ENCODE data around the gene RFTN1.

The RFTN1 gene

GRCh38 chr3:16477521-16477920 is 36.0 kb downstream of the RFTN1 start:
- WGBS, 2 donors (ENCODE audit: extremely low coverage in 2 of 2, insufficient read length in 2 of 2, insufficient replicate concordance in 1 of 2), result no CpG with 5 or more reads among the region's 3 CpGs
- Histone ChIP-seq H3K4me1 (ENCODE audit: control insufficient read depth in 2 of 2, insufficient read depth in 1 of 2, low read depth in 1 of 2, low read length in 2 of 2) (peaks cover 2 to 10% of the 10 kb centered on the region in 2 donors), H2BK5ac (ENCODE audit: low read length) (no peak overlapping the region), H3K9me3 (replicated peaks in 1 of 2; ENCODE audit: control insufficient read depth in 2 of 2, insufficient read depth in 1 of 2, low read depth in 1 of 2, low read length in 2 of 2) (no peaks in the 10 kb centered on the region), H3K27ac (replicated peaks; ENCODE audit: low read length) (no peak overlapping the region), H2AK5ac (ENCODE audit: low read depth, low read length) (no peak overlapping the region), H3K27me3 (ENCODE audit: control insufficient read depth in 3 of 3, insufficient read depth in 3 of 3, low read depth in 1 of 3, low read length in 3 of 3) (no peaks in the 10 kb centered on the region), H3K9ac (ENCODE audit: low read depth, low read length, poor library complexity) (no peak overlapping the region), H2BK15ac (ENCODE audit: low read length) (no peak overlapping the region), H3K4ac (ENCODE audit: low read length) (no peak overlapping the region), H3K36me3 (replicated peaks in 1 of 2; ENCODE audit: control insufficient read depth in 2 of 2, insufficient read depth in 2 of 2, low read length in 2 of 2) (no peaks in the 10 kb centered on the region), H3K4me3 (ENCODE audit: low read length in 2 of 2) (no peak overlapping the region), H2BK120ac (ENCODE audit: low read depth, low read length) (no peak overlapping the region), H3K18ac (ENCODE audit: low read length) (no peak overlapping the region), H3K23ac (ENCODE audit: low read depth, low read length, poor library complexity) (no peak overlapping the region), H4K91ac (ENCODE audit: low read depth, low read length, poor library complexity) (no peak overlapping the region), H2AFZ (ENCODE audit: low read length) (no peak overlapping the region), H4K8ac (ENCODE audit: low read depth, low read length) (no peak overlapping the region), H2BK12ac (ENCODE audit: low read length) (no peak overlapping the region), H3K14ac (ENCODE audit: low read length) (no peak overlapping the region), H3K4me2 (ENCODE audit: insufficient read depth, low read length, poor library complexity, severe bottlenecking) (no peak overlapping the region), H3K79me1 (ENCODE audit: low read depth, low read length) (no peaks in the 10 kb centered on the region)
- no peak for DNase-seq (ENCODE audit: low spot score)

- H3K36me3 ChIP-seq (replicated peaks in 1 of 2; ENCODE audit: control insufficient read depth in 2 of 2, insufficient read depth in 2 of 2, low read length in 2 of 2), result no peaks in the 10 kb centered on the region
- no peak overlapping the region for H3K27ac ChIP-seq (replicated peaks; ENCODE audit: low read length)
- H2AK5ac ChIP-seq (ENCODE audit: low read depth, low read length), result no peak overlapping the region
- no peak overlapping the region for H3K4ac ChIP-seq (ENCODE audit: low read length)
- no peaks in the 10 kb centered on the region for H3K27me3 ChIP-seq (ENCODE audit: control insufficient read depth in 3 of 3, insufficient read depth in 3 of 3, low read depth in 1 of 3, low read length in 3 of 3)
- H3K23ac ChIP-seq (ENCODE audit: low read depth, low read length, poor library complexity), result no peak overlapping the region
- H3K4me1 ChIP-seq (ENCODE audit: control insufficient read depth in 2 of 2, insufficient read depth in 1 of 2, low read depth in 1 of 2, low read length in 2 of 2), result peaks cover 2 to 9% of the 10 kb centered on the region in 2 donors
- no peaks in the 10 kb centered on the region for H3K79me1 ChIP-seq (ENCODE audit: low read depth, low read length)
- H3K18ac ChIP-seq (ENCODE audit: low read length), result no peak overlapping the region
- H4K8ac ChIP-seq (ENCODE audit: low read depth, low read length), result no peak overlapping the region
- H3K9ac ChIP-seq (ENCODE audit: low read depth, low read length, poor library complexity), result no peak overlapping the region
- H3K9me3 ChIP-seq (replicated peaks in 1 of 2; ENCODE audit: control insufficient read depth in 2 of 2, insufficient read depth in 1 of 2, low read depth in 1 of 2, low read length in 2 of 2), result no peaks in the 10 kb centered on the region
- H3K4me3 ChIP-seq (ENCODE audit: low read length in 2 of 2), result no peak overlapping the region
- DNase-seq (ENCODE audit: low spot score), result no peak
- no peak overlapping the region for H2BK120ac ChIP-seq (ENCODE audit: low read depth, low read length)
- H4K91ac ChIP-seq (ENCODE audit: low read depth, low read length, poor library complexity), result no peak overlapping the region
- no peak overlapping the region for H3K14ac ChIP-seq (ENCODE audit: low read length)
- H3K4me2 ChIP-seq (ENCODE audit: insufficient read depth, low read length, poor library complexity, severe bottlenecking), result no peak overlapping the region
- no peak overlapping the region for H2BK12ac ChIP-seq (ENCODE audit: low read length)
- H2BK15ac ChIP-seq (ENCODE audit: low read length), result no peak overlapping the region
- H2AFZ ChIP-seq (ENCODE audit: low read length), result no peak overlapping the region
- H2BK5ac ChIP-seq (ENCODE audit: low read length), result no peak overlapping the region
Observed at GRCh38 chr3:16477056-16477455, 36.4 kb downstream of the RFTN1 start.

- no peaks in the 10 kb centered on the region for H3K36me3 ChIP-seq (replicated peaks in 1 of 2; ENCODE audit: control insufficient read depth in 2 of 2, insufficient read depth in 2 of 2, low read length in 2 of 2)
- no peak overlapping the region for H2AFZ ChIP-seq (ENCODE audit: low read length)
- H2BK120ac ChIP-seq (ENCODE audit: low read depth, low read length), result no peak overlapping the region
- H3K79me1 ChIP-seq (ENCODE audit: low read depth, low read length), result no peaks in the 10 kb centered on the region
- H3K4me2 ChIP-seq (ENCODE audit: insufficient read depth, low read length, poor library complexity, severe bottlenecking), result no peak overlapping the region
- no peak overlapping the region for H3K4ac ChIP-seq (ENCODE audit: low read length)
- no peak overlapping the region for H3K23ac ChIP-seq (ENCODE audit: low read depth, low read length, poor library complexity)
- H3K27me3 ChIP-seq (ENCODE audit: control insufficient read depth in 3 of 3, insufficient read depth in 3 of 3, low read depth in 1 of 3, low read length in 3 of 3), result no peaks in the 10 kb centered on the region
- no peak overlapping the region for H2AK5ac ChIP-seq (ENCODE audit: low read depth, low read length)
- H4K8ac ChIP-seq (ENCODE audit: low read depth, low read length), result no peak overlapping the region
- DNase-seq (ENCODE audit: low spot score), result no peak
- no peaks in the 10 kb centered on the region for H3K9me3 ChIP-seq (replicated peaks in 1 of 2; ENCODE audit: control insufficient read depth in 2 of 2, insufficient read depth in 1 of 2, low read depth in 1 of 2, low read length in 2 of 2)
- H3K4me3 ChIP-seq (ENCODE audit: low read length in 2 of 2), result no peak overlapping the region
- H3K14ac ChIP-seq (ENCODE audit: low read length), result no peak overlapping the region
- peaks cover 2 to 6% of the 10 kb centered on the region in 2 donors for H3K4me1 ChIP-seq (ENCODE audit: control insufficient read depth in 2 of 2, insufficient read depth in 1 of 2, low read depth in 1 of 2, low read length in 2 of 2)
- H2BK15ac ChIP-seq (ENCODE audit: low read length), result no peak overlapping the region
- no peak overlapping the region for H2BK5ac ChIP-seq (ENCODE audit: low read length)
- H4K91ac ChIP-seq (ENCODE audit: low read depth, low read length, poor library complexity), result no peak overlapping the region
- WGBS, 2 donors (ENCODE audit: extremely low coverage in 2 of 2, insufficient read length in 2 of 2, insufficient replicate concordance in 1 of 2), result no CpG with 5 or more reads among the region's 5 CpGs
- no peak overlapping the region for H3K27ac ChIP-seq (replicated peaks; ENCODE audit: low read length)
- H2BK12ac ChIP-seq (ENCODE audit: low read length), result no peak overlapping the region
- no peak overlapping the region for H3K9ac ChIP-seq (ENCODE audit: low read depth, low read length, poor library complexity)
- no peak overlapping the region for H3K18ac ChIP-seq (ENCODE audit: low read length)
Observed at GRCh38 chr3:16476636-16477035, 36.9 kb downstream of the RFTN1 start.

GRCh38 chr3:16475766-16476165 is 37.7 kb downstream of the RFTN1 start:
- Histone ChIP-seq H2AFZ (ENCODE audit: low read length) (no peak overlapping the region), H3K9ac (ENCODE audit: low read depth, low read length, poor library complexity) (no peak overlapping the region), H3K36me3 (replicated peaks in 1 of 2; ENCODE audit: control insufficient read depth in 2 of 2, insufficient read depth in 2 of 2, low read length in 2 of 2) (no peaks in the 10 kb centered on the region), H3K4ac (ENCODE audit: low read length) (no peak overlapping the region), H2BK120ac (ENCODE audit: low read depth, low read length) (no peak overlapping the region), H3K27me3 (ENCODE audit: control insufficient read depth in 3 of 3, insufficient read depth in 3 of 3, low read depth in 1 of 3, low read length in 3 of 3) (no peaks in the 10 kb centered on the region), H2BK12ac (ENCODE audit: low read length) (no peak overlapping the region), H3K9me3 (replicated peaks in 1 of 2; ENCODE audit: control insufficient read depth in 2 of 2, insufficient read depth in 1 of 2, low read depth in 1 of 2, low read length in 2 of 2) (no peaks in the 10 kb centered on the region), H2BK15ac (ENCODE audit: low read length) (no peak overlapping the region), H3K14ac (ENCODE audit: low read length) (no peak overlapping the region), H2BK5ac (ENCODE audit: low read length) (no peak overlapping the region), H4K8ac (ENCODE audit: low read depth, low read length) (no peak overlapping the region), H3K18ac (ENCODE audit: low read length) (no peak overlapping the region), H3K23ac (ENCODE audit: low read depth, low read length, poor library complexity) (no peak overlapping the region), H3K4me3 (ENCODE audit: low read length in 2 of 2) (no peak overlapping the region), H3K4me2 (ENCODE audit: insufficient read depth, low read length, poor library complexity, severe bottlenecking) (no peak overlapping the region), H4K91ac (ENCODE audit: low read depth, low read length, poor library complexity) (no peak overlapping the region), H3K27ac (replicated peaks; ENCODE audit: low read length) (no peak overlapping the region), H3K79me1 (ENCODE audit: low read depth, low read length) (no peaks in the 10 kb centered on the region), H3K4me1 (ENCODE audit: control insufficient read depth in 2 of 2, insufficient read depth in 1 of 2, low read depth in 1 of 2, low read length in 2 of 2) (peaks cover 1 to 5% of the 10 kb centered on the region in 2 donors), H2AK5ac (ENCODE audit: low read depth, low read length) (no peak overlapping the region)
- DNase-seq (ENCODE audit: low spot score), result no peak
- WGBS, 2 donors (ENCODE audit: extremely low coverage in 2 of 2, insufficient read length in 2 of 2, insufficient replicate concordance in 1 of 2), result no CpG with 5 or more reads among the region's 3 CpGs

Data from neuronal stem cell (in vitro differentiated cells).